ENCODE measurements around the gene TTC33. TPM values are rescaled to one million over a fixed set of nuclear protein-coding genes. Genes with fewer than 3 reads are reported as not detected.

The TTC33 gene
- total RNA-seq, 4 donors from 2014 or later = 20.2 to 49.0 (median 32.6) TPM

- intact Hi-C loops (cut with DNase I; ENCODE audit: low total_unique reads) = no loop called here
- Histone ChIP-seq H3K36me3 (peaks cover 1 to 57% of the 10 kb centered on the region in 2 donors), H3K9me3 (no peaks in the 10 kb centered on the region), H3K4me3 (no peak overlapping the region), H3K27me3 (no peaks in the 10 kb centered on the region), H3K4me1 (no peaks in the 10 kb centered on the region), H3K27ac (peak overlapping the region in 2 of 4 donors; percentile 13 to 39)
- DNase-seq = no peak
- ATAC-seq = no peak
- no peak for TF ChIP-seq POLR2A (IDR thresholded peaks at IDR 0.05)
- no peak for TF ChIP-seq CTCF (IDR thresholded peaks at IDR 0.05 in 4 of 5, conservative IDR thresholded peaks at IDR 0.05 in 1 of 5)
- in situ Hi-C loops (cut with MboI; ENCODE audit: low sequenced_read_pairs in 4 of 4) = no loop called here
Measured at GRCh38 chr5:40762705-40763104, 6.9 kb upstream of the TTC33 start.

GRCh38 chr5:40757400-40757799, 1.6 kb upstream of the TTC33 start:
- H3K36me3 ChIP-seq = peaks cover 0 to 12% of the 10 kb centered on the region in 2 donors

GRCh38 chr5:40755093-40755406, 711 bp downstream of the TTC33 start:
- ATAC-seq (peak; percentile 91 to 94), DNase-seq (peak; percentile 48 to 61)
- Histone ChIP-seq H3K27ac (peak overlapping the region; percentile 91 to 95 (median 92)), H3K27me3 (no peaks in the 10 kb centered on the region), H3K36me3 (no peaks in the 10 kb centered on the region), H3K4me3 (peak overlapping the region; percentile 82 to 98 (median 85)), H3K9me3 (no peaks in the 10 kb centered on the region), H3K4me1 (peaks cover 10% of the 10 kb centered on the region in 2 donors)
- intact Hi-C loops (cut with DNase I; ENCODE audit: low total_unique reads) (loop anchor here (1.0 to 5.0 kb wide), 5 partner anchors 43 to 1149 kb away; partner anchors contain the start of genes PRKAA1, PTGER4, RIMOC1 and RPL37), in situ Hi-C loops (cut with MboI; ENCODE audit: low sequenced_read_pairs in 4 of 4) (loop anchor here in 1 of 4 donors (10.0 kb wide), 1 partner anchor 130 kb away; no protein-coding TSS in a partner anchor)
- TF ChIP-seq CTCF (IDR thresholded peaks at IDR 0.05 in 4 of 5, conservative IDR thresholded peaks at IDR 0.05 in 1 of 5) (peak in 4 of 5 experiments; percentile 40 to 79 (median 65)), POLR2A (IDR thresholded peaks at IDR 0.05) (peak; percentile 10 to 16)

More at GRCh38 chr5:40757400-40757799, 1.6 kb upstream of the TTC33 start:
- intact Hi-C loops (cut with DNase I; ENCODE audit: low total_unique reads) (loop anchor here (5.0 kb wide), 2 partner anchors 80 to 120 kb away; partner anchors contain the start of gene PTGER4), in situ Hi-C loops (cut with MboI; ENCODE audit: low sequenced_read_pairs in 4 of 4) (loop anchor here in 1 of 4 donors (10.0 kb wide), 1 partner anchor 127 kb away; no protein-coding TSS in a partner anchor)
- Histone ChIP-seq H3K9me3 (no peaks in the 10 kb centered on the region), H3K4me1 (peaks cover 10% of the 10 kb centered on the region in 2 donors), H3K4me3 (no peak overlapping the region), H3K27ac (no peak overlapping the region), H3K27me3 (no peaks in the 10 kb centered on the region)
- TF ChIP-seq CTCF (IDR thresholded peaks at IDR 0.05 in 4 of 5, conservative IDR thresholded peaks at IDR 0.05 in 1 of 5) (no peak), POLR2A (IDR thresholded peaks at IDR 0.05) (no peak)
- DNase-seq (no peak), ATAC-seq (no peak)

GRCh38 chr5:40754381-40755092, 1.2 kb downstream of the TTC33 start:
- intact Hi-C loops (cut with DNase I; ENCODE audit: low total_unique reads) (loop anchor here (1.0 to 5.0 kb wide), 5 partner anchors 44 to 1150 kb away; partner anchors contain the start of genes PRKAA1, PTGER4, RIMOC1 and RPL37), in situ Hi-C loops (cut with MboI; ENCODE audit: low sequenced_read_pairs in 4 of 4) (loop anchor here in 1 of 4 donors (10.0 kb wide), 1 partner anchor 130 kb away; no protein-coding TSS in a partner anchor)
- TF ChIP-seq POLR2A (IDR thresholded peaks at IDR 0.05) (no peak), CTCF (IDR thresholded peaks at IDR 0.05 in 4 of 5, conservative IDR thresholded peaks at IDR 0.05 in 1 of 5) (no peak)
- H3K9me3 ChIP-seq = no peaks in the 10 kb centered on the region
- peaks cover 10% of the 10 kb centered on the region in 2 donors for H3K4me1 ChIP-seq
- no peaks in the 10 kb centered on the region for H3K36me3 ChIP-seq
- no peaks in the 10 kb centered on the region for H3K27me3 ChIP-seq
- H3K27ac ChIP-seq = peak overlapping the region; percentile 91 to 95 (median 92)
- H3K4me3 ChIP-seq = peak overlapping the region; percentile 82 to 98 (median 85)
- no peak for DNase-seq
- no peak for ATAC-seq
